ENCODE data around the gene RANGAP1.

The RANGAP1 gene

GRCh38 chr22:41285820-41286638, at the start of gene RANGAP1:
Gene RANGAP1 (minus strand): TSS chr22:41286187. CDS start chr22:41281044, 5,143 bp downstream.
- peak; percentile 98 for DNase-seq

GRCh38 chr22:41334951-41335635, 49.1 kb upstream of the RANGAP1 start:
- DNase-seq, result no peak

GRCh38 chr22:41334215-41334614, 48.2 kb upstream of the RANGAP1 start:
- no peak for DNase-seq

- DNase-seq, result no peak
Observed at GRCh38 chr22:41333806-41334205, 47.8 kb upstream of the RANGAP1 start.

- DNase-seq, result no peak
Observed at GRCh38 chr22:41332217-41332939, 46.4 kb upstream of the RANGAP1 start.

GRCh38 chr22:41330169-41330568, 44.2 kb upstream of the RANGAP1 start:
- DNase-seq, result no peak

GRCh38 chr22:41327124-41327523, 41.1 kb upstream of the RANGAP1 start:
- no peak for DNase-seq

GRCh38 chr22:41324821-41325528, 39.0 kb upstream of the RANGAP1 start:
- no peak for DNase-seq

- DNase-seq, result no peak
Observed at GRCh38 chr22:41320416-41321240, 34.6 kb upstream of the RANGAP1 start.

GRCh38 chr22:41315586-41315985, 29.6 kb upstream of the RANGAP1 start:
- DNase-seq, result no peak

GRCh38 chr22:41314821-41315220, 28.8 kb upstream of the RANGAP1 start:
- DNase-seq, result no peak

- DNase-seq, result no peak
Observed at GRCh38 chr22:41311487-41311886, 25.5 kb upstream of the RANGAP1 start.

- no peak for DNase-seq
Observed at GRCh38 chr22:41310336-41310735, 24.3 kb upstream of the RANGAP1 start.

- no peak for DNase-seq
Observed at GRCh38 chr22:41308544-41308947, 22.6 kb upstream of the RANGAP1 start.

GRCh38 chr22:41308054-41308453, 22.1 kb upstream of the RANGAP1 start:
- DNase-seq, result no peak

GRCh38 chr22:41305646-41306045, 19.7 kb upstream of the RANGAP1 start:
- DNase-seq, result no peak

GRCh38 chr22:41302811-41303210, 16.8 kb upstream of the RANGAP1 start:
- DNase-seq, result no peak

- no peak for DNase-seq
Observed at GRCh38 chr22:41302021-41302767, 16.2 kb upstream of the RANGAP1 start.

GRCh38 chr22:41301085-41302020, 15.4 kb upstream of the RANGAP1 start, which contains the start of gene ZC3H7B:
Gene ZC3H7B (plus strand): TSS chr22:41301525. CDS start chr22:41320661, 19,136 bp downstream.
- DNase-seq, result peak; percentile 83

GRCh38 chr22:41300661-41301060, 14.7 kb upstream of the RANGAP1 start:
- no peak for DNase-seq

Data from CD4-positive, alpha-beta T cell treated with Interleukin-4 for 4 hours (primary cell).